ENCODE measurements around the gene EIF2D. TPM values are rescaled to one million over a fixed set of nuclear protein-coding genes. Genes with fewer than 3 reads are reported as not detected.

Gene EIF2D
- total and polyA plus RNA-seq, 2 of the 4 experiments (the other 2 are of a cell fraction), result 64.3 to 69.4 TPM

DNA sequence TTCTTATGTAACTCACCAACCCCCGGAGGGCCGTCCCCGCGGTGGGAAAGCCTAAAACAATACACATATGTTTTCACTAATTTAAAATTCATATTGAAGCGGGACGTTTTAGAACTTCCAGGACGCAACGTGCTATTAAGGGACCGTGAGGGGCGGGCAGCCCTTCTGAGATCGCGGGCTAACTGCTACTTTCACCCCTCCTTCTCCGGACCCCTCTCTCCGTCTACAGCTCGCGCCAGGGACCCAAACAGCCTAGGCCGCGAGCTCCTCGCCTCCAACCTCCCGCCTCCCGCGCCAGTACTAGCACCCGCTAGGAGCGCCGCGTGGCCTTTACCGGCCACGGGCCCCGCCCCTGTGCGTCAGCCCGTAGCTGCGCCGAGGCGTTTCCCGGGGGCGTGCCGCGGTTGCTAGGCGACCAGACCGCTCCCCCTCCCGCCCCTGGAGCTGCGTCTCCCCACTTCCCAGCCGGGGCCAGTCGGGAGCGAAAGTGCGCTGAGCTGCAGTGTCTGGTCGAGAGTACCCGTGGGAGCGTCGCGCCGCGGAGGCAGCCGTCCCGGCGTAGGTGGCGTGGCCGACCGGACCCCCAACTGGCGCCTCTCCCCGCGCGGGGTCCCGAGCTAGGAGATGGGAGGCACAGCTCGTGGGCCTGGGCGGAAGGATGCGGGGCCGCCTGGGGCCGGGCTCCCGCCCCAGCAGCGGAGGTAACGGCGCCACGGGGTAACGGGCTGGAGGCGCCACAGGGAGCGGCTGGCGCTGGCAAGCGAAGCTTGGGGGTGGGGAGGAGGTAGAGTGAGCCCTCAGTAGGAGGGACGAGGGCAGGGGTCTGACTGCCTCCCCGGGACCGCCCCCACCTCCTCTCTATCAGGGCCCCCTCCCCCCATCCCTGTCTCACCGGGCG is 23.1 kb upstream of the EIF2D start, which contains the start of gene DYRK3:
TSS of gene DYRK3 (plus strand) at position 457 of the 898 bp plus-strand sequence. CDS start at position 625, 168 bp downstream.
- Histone ChIP-seq H2AK9ac (replicated peaks; ENCODE audit: low read depth, low read length, poor library complexity) (peak within 1 kb of the TSS; percentile 86), H3K27ac (ENCODE audit: insufficient read depth, low read length) (peak within 1 kb of the TSS; percentile 69), H3K4ac (ENCODE audit: low read depth, low read length) (peak within 1 kb of the TSS; percentile 89), H3K36me3 (ENCODE audit: control insufficient read depth, insufficient read depth, low read length) (no peaks in the 10 kb centered on the region; the same call in 1 of the 2 replicates), H3K56ac (ENCODE audit: extremely low read depth, insufficient read depth, low read length) (peak within 1 kb of the TSS; percentile 49), H3K9ac (ENCODE audit: low read depth, low read length) (peak within 1 kb of the TSS; percentile 61), H3K79me1 (ENCODE audit: low read depth in 1 of 2, low read length in 2 of 2) (peaks cover 0 to 25% of the 10 kb centered on the region in 2 experiments; a peak in 3 of 4 replicates), H3K4me2 (ENCODE audit: low read depth, low read length) (peak within 1 kb of the TSS; percentile 100), H3K4me3 (ENCODE audit: insufficient read depth, low read depth, low read length) (peak within 1 kb of the TSS; percentile 94), H4K20me1 (ENCODE audit: insufficient read depth, low read length) (no peaks in the 10 kb centered on the region), H4K5ac (ENCODE audit: low read depth, low read length) (peak within 1 kb of the TSS; percentile 44), H3K4me1 (ENCODE audit: control insufficient read depth, insufficient read depth, low read length) (peaks cover 8% of the 10 kb centered on the region), H2BK20ac (ENCODE audit: low read depth, low read length) (0 out of 2 replicates have a peak within 1 kb of the TSS, but pooled peaks have one; percentile 42), H3K27me3 (ENCODE audit: control insufficient read depth, insufficient read depth, low read length) (no peaks in the 10 kb centered on the region), H2AK5ac (ENCODE audit: low read depth, low read length) (peak within 1 kb of the TSS; percentile 27; the same call in 1 of the 2 replicates), H2BK15ac (ENCODE audit: low read depth, low read length) (peak within 1 kb of the TSS; percentile 77; the same call in 1 of the 3 replicates), H3K18ac (ENCODE audit: low read depth, low read length) (peak within 1 kb of the TSS; percentile 58), H3K14ac (replicated peaks; ENCODE audit: low read depth, low read length) (peak within 1 kb of the TSS; percentile 85; the same call in 1 of the 2 replicates), H4K8ac (ENCODE audit: low read depth in 2 of 2, low read length in 2 of 2) (peak within 1 kb of the TSS; percentile 73 to 91), H4K91ac (ENCODE audit: insufficient read depth, low read depth, low read length) (peak within 1 kb of the TSS; percentile 75), H3K9me3 (ENCODE audit: control insufficient read depth, insufficient read depth, low read length) (no peaks in the 10 kb centered on the region), H3K9me1 (ENCODE audit: insufficient read depth, low read length) (0 out of 2 replicates have a peak, but pooled peaks cover 3% of the 10 kb centered on the region), H2AFZ (replicated peaks; ENCODE audit: low read length, poor library complexity) (peak within 1 kb of the TSS; percentile 95), H2BK120ac (ENCODE audit: low read depth, low read length) (peak within 1 kb of the TSS; percentile 70), H2BK5ac (ENCODE audit: low read depth, low read length, poor library complexity, severe bottlenecking) (peak within 1 kb of the TSS; percentile 80), H3K23ac (ENCODE audit: low read depth, low read length) (peak within 1 kb of the TSS; percentile 97)
- POLR2A ChIA-PET (ENCODE audit: unreplicated experiment), result interaction anchor here (1.5 kb wide), 1 partner anchor 29 kb away, joined by 4 read pairs; no protein-coding TSS in a partner anchor
- in situ Hi-C loops (cut with MboI; ENCODE audit: low sequenced_read_pairs), result no loop called here
- dilution Hi-C loops (cut with HindIII; ENCODE audit: low sequenced_read_pairs, unreplicated experiment), result no loop called here
- intact Hi-C loops (cut with micrococcal nuclease), result loop anchor here (2.0 to 10.0 kb wide), 2 partner anchors 79 to 349 kb away; no protein-coding TSS in a partner anchor
- TF ChIP-seq MXI1 (IDR thresholded peaks at IDR 0.05; ENCODE audit: borderline replicate concordance, low read depth, low read length) (peak; percentile 97), RCOR1 (IDR thresholded peaks at IDR 0.05; ENCODE audit: insufficient replicate concordance, low read length) (no peak), MAZ (IDR thresholded peaks at IDR 0.05; ENCODE audit: borderline replicate concordance, low read depth, low read length) (peak; percentile 97), RAD21 (IDR thresholded peaks at IDR 0.05; ENCODE audit: low read length) (no peak), POLR2A (IDR thresholded peaks at IDR 0.05; ENCODE audit: low read depth, low read length) (peak; percentile 96), CHD1 (IDR thresholded peaks at IDR 0.05; ENCODE audit: low read depth, low read length) (peak; percentile 41; the same call in 1 of the 2 replicates), FOS (IDR thresholded peaks at IDR 0.05; ENCODE audit: low read depth, low read length) (no peak), BHLHE40 (IDR thresholded peaks at IDR 0.05; ENCODE audit: low read depth, low read length) (peak; percentile 45; the same call in 1 of the 2 replicates)
- TF ChIP-seq, protein P1, sequence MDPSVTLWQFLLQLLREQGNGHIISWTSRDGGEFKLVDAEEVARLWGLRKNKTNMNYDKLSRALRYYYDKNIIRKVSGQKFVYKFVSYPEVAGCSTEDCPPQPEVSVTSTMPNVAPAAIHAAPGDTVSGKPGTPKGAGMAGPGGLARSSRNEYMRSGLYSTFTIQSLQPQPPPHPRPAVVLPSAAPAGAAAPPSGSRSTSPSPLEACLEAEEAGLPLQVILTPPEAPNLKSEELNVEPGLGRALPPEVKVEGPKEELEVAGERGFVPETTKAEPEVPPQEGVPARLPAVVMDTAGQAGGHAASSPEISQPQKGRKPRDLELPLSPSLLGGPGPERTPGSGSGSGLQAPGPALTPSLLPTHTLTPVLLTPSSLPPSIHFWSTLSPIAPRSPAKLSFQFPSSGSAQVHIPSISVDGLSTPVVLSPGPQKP (IDR thresholded peaks at IDR 0.05; ENCODE audit: borderline replicate concordance, low read depth, low read length), result no peak
- TF ChIP-seq, protein P2, sequence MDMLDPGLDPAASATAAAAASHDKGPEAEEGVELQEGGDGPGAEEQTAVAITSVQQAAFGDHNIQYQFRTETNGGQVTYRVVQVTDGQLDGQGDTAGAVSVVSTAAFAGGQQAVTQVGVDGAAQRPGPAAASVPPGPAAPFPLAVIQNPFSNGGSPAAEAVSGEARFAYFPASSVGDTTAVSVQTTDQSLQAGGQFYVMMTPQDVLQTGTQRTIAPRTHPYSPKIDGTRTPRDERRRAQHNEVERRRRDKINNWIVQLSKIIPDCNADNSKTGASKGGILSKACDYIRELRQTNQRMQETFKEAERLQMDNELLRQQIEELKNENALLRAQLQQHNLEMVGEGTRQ (IDR thresholded peaks at IDR 0.05; ENCODE audit: low read depth, low read length), result peak; percentile 72
- TF ChIP-seq, protein P3, sequence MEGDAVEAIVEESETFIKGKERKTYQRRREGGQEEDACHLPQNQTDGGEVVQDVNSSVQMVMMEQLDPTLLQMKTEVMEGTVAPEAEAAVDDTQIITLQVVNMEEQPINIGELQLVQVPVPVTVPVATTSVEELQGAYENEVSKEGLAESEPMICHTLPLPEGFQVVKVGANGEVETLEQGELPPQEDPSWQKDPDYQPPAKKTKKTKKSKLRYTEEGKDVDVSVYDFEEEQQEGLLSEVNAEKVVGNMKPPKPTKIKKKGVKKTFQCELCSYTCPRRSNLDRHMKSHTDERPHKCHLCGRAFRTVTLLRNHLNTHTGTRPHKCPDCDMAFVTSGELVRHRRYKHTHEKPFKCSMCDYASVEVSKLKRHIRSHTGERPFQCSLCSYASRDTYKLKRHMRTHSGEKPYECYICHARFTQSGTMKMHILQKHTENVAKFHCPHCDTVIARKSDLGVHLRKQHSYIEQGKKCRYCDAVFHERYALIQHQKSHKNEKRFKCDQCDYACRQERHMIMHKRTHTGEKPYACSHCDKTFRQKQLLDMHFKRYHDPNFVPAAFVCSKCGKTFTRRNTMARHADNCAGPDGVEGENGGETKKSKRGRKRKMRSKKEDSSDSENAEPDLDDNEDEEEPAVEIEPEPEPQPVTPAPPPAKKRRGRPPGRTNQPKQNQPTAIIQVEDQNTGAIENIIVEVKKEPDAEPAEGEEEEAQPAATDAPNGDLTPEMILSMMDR (conservative IDR thresholded peaks at IDR 0.05; ENCODE audit: low read depth, low read length), result peak; percentile 8; the same call in 1 of the 2 replicates
- CTCF ChIA-PET, result interaction anchor here (0.6 to 4.1 kb wide), 7 partner anchors 14 to 174 kb away, joined by 3 to 37 read pairs (median 5); no protein-coding TSS in a partner anchor
- peak; percentile 88 for ATAC-seq (ENCODE audit: low read depth)
- no TSS peak for BruUV-seq (replicated peaks)
- 0% methylated on average over 27 of the region's 84 CpGs; no CpG with 5 or more reads in 1 of the 2 experiments for WGBS, 2 experiments (ENCODE audit: extremely low coverage in 2 of 2, insufficient read length in 1 of 2)
- DNase-seq, result peak; percentile 92
